ENCODE results near the gene LAGE3. TPM values are rescaled to one million over a fixed set of nuclear protein-coding genes. Genes with fewer than 3 reads are reported as not detected.

Gene LAGE3
- total and polyA plus RNA-seq, 4 donors = 10.3 to 32.0 (median 23.9) TPM

GRCh38 chrX:154525606-154526490, 46.8 kb upstream of the LAGE3 start:
- no peaks in the 10 kb centered on the region for H3K9me3 ChIP-seq (ENCODE audit: control insufficient read depth in 4 of 4, insufficient read depth in 3 of 4, low read length in 3 of 4)
- no peak overlapping the region for H3K27ac ChIP-seq (ENCODE audit: low read depth in 1 of 2, low read length in 1 of 2)
- H3K36me3 ChIP-seq (ENCODE audit: control insufficient read depth in 4 of 4, insufficient read depth in 4 of 4, low read length in 4 of 4) = no peaks in the 10 kb centered on the region
- DNase-seq (peak in 1 of 3 donors; percentile 40), ATAC-seq (ENCODE audit: insufficient read depth, low FRiP score) (no peak)
- peak overlapping the region in 1 of 2 donors; percentile 9 for H3K9ac ChIP-seq (ENCODE audit: insufficient read depth in 1 of 2, low read length in 2 of 2)
- no peak overlapping the region for H3K4me3 ChIP-seq
- no peak for TF ChIP-seq CTCF (IDR thresholded peaks at IDR 0.05; ENCODE audit: control extremely low read depth, extremely low read depth)
- WGBS, 2 donors = 61 to 77% methylated on average over 14 of the region's 14 CpGs
- peaks cover 0 to 8% (median 3%) of the 10 kb centered on the region in 5 donors for H3K4me1 ChIP-seq (ENCODE audit: control insufficient read depth in 5 of 5, insufficient read depth in 5 of 5, low read length in 5 of 5)
- H3K27me3 ChIP-seq (ENCODE audit: control insufficient read depth in 3 of 3, insufficient read depth in 3 of 3, low read length in 2 of 3) = no peaks in the 10 kb centered on the region

GRCh38 chrX:154519389-154519788, 40.3 kb upstream of the LAGE3 start:
- TF ChIP-seq CTCF (IDR thresholded peaks at IDR 0.05; ENCODE audit: control extremely low read depth, extremely low read depth) = no peak
- ATAC-seq (ENCODE audit: insufficient read depth, low FRiP score) (no peak), DNase-seq (no peak)
- Histone ChIP-seq H3K4me1 (ENCODE audit: control insufficient read depth in 5 of 5, insufficient read depth in 5 of 5, low read length in 5 of 5) (peaks cover 0 to 15% (median 4%) of the 10 kb centered on the region in 5 donors), H3K9ac (ENCODE audit: insufficient read depth in 1 of 2, low read length in 2 of 2) (peak overlapping the region in 1 of 2 donors; percentile 32), H3K9me3 (ENCODE audit: control insufficient read depth in 4 of 4, insufficient read depth in 3 of 4, low read length in 3 of 4) (peaks cover 0 to 5% (median 0%) of the 10 kb centered on the region in 4 donors), H3K27ac (ENCODE audit: low read depth in 1 of 2, low read length in 1 of 2) (no peak overlapping the region), H3K27me3 (ENCODE audit: control insufficient read depth in 3 of 3, insufficient read depth in 3 of 3, low read length in 2 of 3) (no peaks in the 10 kb centered on the region), H3K4me3 (no peak overlapping the region), H3K36me3 (ENCODE audit: control insufficient read depth in 4 of 4, insufficient read depth in 4 of 4, low read length in 4 of 4) (no peaks in the 10 kb centered on the region)
- 90 to 95% methylated on average over 5 to 8 of the region's 8 CpGs for WGBS, 2 donors

- no peak for TF ChIP-seq CTCF (IDR thresholded peaks at IDR 0.05; ENCODE audit: control extremely low read depth, extremely low read depth)
- Histone ChIP-seq H3K27me3 (ENCODE audit: control insufficient read depth in 3 of 3, insufficient read depth in 3 of 3, low read length in 2 of 3) (no peaks in the 10 kb centered on the region), H3K9me3 (ENCODE audit: control insufficient read depth in 4 of 4, insufficient read depth in 3 of 4, low read length in 3 of 4) (peaks cover 0 to 5% (median 0%) of the 10 kb centered on the region in 4 donors), H3K27ac (ENCODE audit: low read depth in 1 of 2, low read length in 1 of 2) (peak overlapping the region; percentile 76 to 92), H3K4me3 (no peak overlapping the region), H3K36me3 (ENCODE audit: control insufficient read depth in 4 of 4, insufficient read depth in 4 of 4, low read length in 4 of 4) (no peaks in the 10 kb centered on the region), H3K9ac (ENCODE audit: insufficient read depth in 1 of 2, low read length in 2 of 2) (peak overlapping the region; percentile 11 to 76), H3K4me1 (ENCODE audit: control insufficient read depth in 5 of 5, insufficient read depth in 5 of 5, low read length in 5 of 5) (peaks cover 0 to 15% (median 4%) of the 10 kb centered on the region in 5 donors)
- 59 to 68% methylated on average over 19 to 25 of the region's 25 CpGs for WGBS, 2 donors
- ATAC-seq (ENCODE audit: insufficient read depth, low FRiP score) = no peak
- DNase-seq = peak; percentile 60 to 77 (median 74)
Measured at GRCh38 chrX:154517101-154517781, 38.2 kb upstream of the LAGE3 start.

Measured in lung (tissue), 12 donors.